ENCODE results near the gene STK33.

- TF ChIP-seq FOXM1 (IDR thresholded peaks at IDR 0.05; ENCODE audit: borderline replicate concordance, low read depth) = no peak
- no peak for TF ChIP-seq EP300 (IDR thresholded peaks at IDR 0.05; ENCODE audit: borderline replicate concordance)
- TF ChIP-seq TEAD4 (IDR thresholded peaks at IDR 0.05) = no peak
- TF ChIP-seq YY1 (IDR thresholded peaks at IDR 0.05; ENCODE audit: low read depth) = no peak
- no peak for TF ChIP-seq TAF1 (IDR thresholded peaks at IDR 0.05; ENCODE audit: low read depth)
- TF ChIP-seq RAD21 (IDR thresholded peaks at IDR 0.05; ENCODE audit: low read depth) = no peak
- TF ChIP-seq REST (IDR thresholded peaks at IDR 0.05; ENCODE audit: low read depth) = no peak
- no peak for TF ChIP-seq EGR1 (IDR thresholded peaks at IDR 0.05)
- no peak for TF ChIP-seq CEBPB (IDR thresholded peaks at IDR 0.05)
- no peak for TF ChIP-seq MAX (IDR thresholded peaks at IDR 0.05)
Measured at GRCh38 chr11:8361664-8362210, 232.3 kb downstream of the STK33 start.

Data from Ishikawa (cell line).